HG02970 (cell line): ENCODE results near the gene PHYKPL.
"Not testable (repeated sequence)": the region's sequence is repeated elsewhere in the genome, so short reads cannot be mapped to it uniquely, and the experiment has no call there.

Experiments
- ATAC-seq: cut with Tn5 transposase; IDR thresholded peaks from one replicate; pipeline ENCODE4 v1.9.1; 2021; ENCODE audit warnings: mild to moderate bottlenecking, moderate library complexity, moderate number of reproducible peaks; ENCODE audit not compliant: unreplicated experiment, low FRiP score

Gene PHYKPL

GRCh38 chr5:178210073-178210535, 22.5 kb downstream of the PHYKPL start:
- ATAC-seq: no peak

GRCh38 chr5:178209334-178210072, 23.1 kb downstream of the PHYKPL start:
- no peak for ATAC-seq

GRCh38 chr5:178208540-178209227, 23.9 kb downstream of the PHYKPL start:
- no peak for ATAC-seq

GRCh38 chr5:178207917-178208280, 24.7 kb downstream of the PHYKPL start:
- ATAC-seq: no peak

DNA sequence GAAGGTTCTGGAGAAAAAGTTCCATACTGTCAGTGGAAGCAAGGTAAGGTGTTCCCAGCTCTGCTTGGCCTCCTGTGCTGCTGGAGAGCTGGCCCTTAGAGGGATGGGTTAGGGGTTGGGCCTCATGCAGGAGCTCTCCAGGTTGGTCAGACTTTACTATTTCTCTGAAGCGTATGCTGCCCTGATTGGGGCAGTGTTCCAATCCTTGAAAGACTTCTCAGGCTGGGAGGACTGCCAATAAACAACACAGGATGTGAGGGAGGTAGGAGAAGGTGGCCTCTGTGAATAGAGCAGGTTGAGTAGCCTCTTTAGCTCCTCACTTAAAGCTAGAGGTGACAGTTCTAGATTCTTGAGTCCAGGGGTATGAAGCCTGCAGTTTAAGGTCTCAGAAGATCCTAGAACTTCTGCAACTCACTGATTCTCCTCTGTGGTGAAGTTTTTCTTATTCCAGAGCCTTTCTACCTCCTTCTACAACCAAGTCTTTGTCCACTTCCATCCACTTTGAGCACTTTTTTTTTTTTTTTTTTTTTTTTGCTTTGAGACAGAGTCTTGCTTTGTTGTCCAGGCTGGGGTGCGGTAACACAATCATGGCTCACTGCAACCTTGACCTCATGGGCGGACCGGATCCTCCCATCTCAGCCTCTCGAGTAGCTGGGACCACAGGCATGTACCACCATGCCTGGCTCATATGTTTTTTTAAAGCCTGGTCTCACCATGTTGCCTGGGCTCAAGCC, 25.3 kb downstream of the PHYKPL start:
- ATAC-seq: no peak

DNA sequence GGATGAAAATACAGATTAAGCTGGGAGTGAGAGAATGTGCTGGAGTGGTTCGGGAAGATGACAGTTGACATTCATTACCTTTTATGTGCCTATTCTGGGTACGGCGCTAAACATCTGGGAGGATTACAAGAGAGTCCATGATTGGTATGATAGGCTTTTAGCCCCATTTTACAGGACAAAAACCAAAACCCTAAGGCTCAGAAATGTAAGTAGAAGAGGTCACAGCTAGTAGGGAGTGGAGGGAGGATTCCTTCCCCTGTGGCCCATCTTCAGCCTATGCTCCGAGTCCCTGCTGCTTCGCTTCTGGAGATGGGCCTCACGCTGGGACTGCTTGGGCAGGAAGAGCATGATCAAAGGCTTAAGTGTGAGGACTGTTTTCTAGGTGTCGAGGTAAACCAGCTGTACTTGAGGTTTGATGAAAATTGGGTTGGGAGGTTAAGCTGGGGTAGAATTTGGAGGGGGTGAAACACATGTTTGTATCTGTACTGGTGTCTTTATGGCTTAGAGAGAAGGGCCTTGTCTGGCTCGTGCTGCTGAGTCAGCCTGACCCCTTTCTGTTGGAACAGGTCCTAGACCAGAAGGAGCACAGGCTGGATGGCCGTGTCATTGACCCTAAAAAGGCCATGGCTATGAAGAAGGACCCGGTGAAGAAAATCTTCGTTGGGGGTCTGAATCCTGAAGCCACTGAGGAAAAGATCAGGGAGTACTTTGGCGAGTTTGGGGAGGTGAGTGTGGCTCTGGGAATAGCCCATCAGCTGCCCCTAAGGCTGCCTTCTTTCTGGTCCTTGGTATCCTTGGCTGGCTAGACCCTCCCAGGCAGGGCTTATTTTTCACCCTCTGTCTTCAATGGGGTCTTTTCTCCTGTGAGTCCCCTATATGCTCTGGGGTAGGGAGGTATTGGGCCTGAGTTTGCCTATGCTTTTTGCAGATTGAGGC, 26.2 kb downstream of the PHYKPL start:
- ATAC-seq: no peak

DNA sequence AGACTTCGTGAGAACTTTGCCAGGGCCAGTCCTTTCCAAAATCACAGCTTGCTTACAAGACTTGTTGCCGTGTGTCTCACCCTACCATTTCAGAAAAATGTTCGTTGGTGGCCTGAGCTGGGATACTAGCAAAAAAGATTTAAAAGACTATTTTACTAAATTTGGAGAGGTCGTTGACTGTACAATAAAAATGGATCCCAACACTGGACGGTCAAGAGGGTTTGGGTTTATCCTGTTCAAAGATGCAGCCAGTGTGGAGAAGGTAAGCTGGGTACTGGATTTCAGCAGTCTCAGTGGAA, 26.9 kb downstream of the PHYKPL start:
- ATAC-seq: no peak

- peak; percentile 48 for ATAC-seq
These were observed 27.5 kb downstream of the PHYKPL start for GRCh38 chr5:178204935-178205748.

DNA sequence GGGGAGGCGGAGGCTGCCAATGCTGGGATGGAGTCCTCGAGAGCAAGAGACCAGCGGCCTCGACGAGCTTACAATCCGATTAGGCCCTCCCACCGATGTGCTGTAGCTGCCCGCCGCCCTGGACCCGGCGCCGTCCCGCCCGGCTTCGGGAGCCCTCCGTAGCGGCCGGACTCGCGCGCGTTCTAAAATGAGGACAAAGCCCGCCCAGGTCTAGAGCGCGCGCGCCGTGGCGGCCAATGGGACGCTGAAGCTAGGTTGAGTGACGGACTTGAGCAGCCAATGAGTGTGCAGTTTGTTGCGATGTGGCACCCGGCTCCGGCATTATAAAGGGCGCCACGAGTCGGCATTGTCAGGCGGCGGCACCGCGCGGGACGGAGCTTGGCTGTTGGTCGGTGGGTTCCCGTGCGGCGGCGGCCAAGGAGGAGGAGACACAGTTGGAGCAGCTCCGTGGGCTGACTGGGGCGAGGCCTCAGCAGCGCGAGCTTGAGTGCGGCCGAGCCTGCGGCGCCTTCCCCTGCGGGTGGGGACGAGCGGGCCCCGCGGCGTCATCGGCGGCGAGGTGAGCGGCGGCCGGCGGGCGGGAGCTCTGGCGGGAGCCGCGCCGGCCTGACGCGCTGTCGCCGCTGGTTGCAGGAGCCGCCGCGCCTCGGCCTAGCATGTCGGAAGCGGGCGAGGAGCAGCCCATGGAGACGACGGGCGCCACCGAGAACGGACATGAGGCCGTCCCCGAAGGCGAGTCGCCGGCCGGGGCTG, 28.2 kb downstream of the PHYKPL start, which contains the start of gene HNRNPAB:
Gene HNRNPAB (plus strand): TSS at position 352 of the 753 bp plus-strand sequence. CDS start 305 bp downstream, at position 657.
- peak; percentile 83 for ATAC-seq

GRCh38 chr5:178203670-178204181, 28.9 kb downstream of the PHYKPL start:
- no peak for ATAC-seq

DNA sequence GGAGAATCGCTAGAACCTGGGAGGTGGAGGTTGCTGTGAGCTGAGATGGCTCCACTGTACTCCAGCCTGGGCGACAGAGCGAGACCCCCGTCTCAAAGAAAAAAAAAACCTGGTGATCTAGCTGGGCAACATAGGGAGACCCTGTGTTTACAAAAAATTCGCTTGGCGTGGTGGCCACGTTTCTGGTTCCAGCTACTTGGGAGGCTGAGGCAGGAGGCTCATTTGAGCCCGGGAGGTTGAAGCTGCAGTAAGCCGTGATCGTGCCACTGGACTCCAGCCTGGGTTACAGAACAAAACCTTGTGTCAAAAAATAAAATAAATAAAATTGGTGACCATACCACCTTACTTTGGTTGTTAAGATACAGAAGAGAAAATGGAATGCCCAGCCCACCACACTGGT, 30.1 kb downstream of the PHYKPL start:
- ATAC-seq: no peak

GRCh38 chr5:178201927-178202235, 30.7 kb downstream of the PHYKPL start:
- ATAC-seq: no peak

DNA sequence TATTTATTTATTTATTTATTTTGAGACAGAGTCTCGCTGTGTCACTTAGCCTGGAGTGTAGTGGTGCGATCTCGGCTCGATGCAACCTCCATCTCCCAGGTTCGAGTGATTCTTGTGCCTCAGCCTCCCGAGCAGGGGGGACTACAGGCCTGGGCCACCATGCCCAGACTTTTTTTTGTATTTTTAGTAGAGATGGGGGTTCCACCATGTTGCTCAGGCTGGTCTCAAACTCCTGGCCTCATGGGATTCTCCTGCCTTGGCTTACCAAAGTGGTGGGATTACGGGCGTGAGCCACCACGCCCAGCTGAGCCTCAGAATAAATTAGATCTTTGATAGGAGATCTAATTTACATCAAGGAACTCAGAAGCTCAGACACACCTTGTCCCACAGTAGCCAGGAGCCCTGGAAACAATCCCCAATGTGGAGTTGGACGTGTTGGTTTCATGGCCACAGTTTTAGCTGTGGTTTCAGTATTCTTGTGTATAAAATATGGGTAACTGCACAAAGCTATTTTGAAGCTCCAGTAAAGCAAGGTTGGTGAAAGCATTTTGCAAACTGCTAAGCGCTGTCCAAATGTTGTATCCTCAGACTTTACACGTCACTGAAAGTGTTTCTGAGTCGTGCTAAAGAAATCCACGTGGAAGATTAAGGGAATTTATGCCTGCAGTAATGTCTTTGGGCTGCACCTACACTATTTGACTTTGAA, 31.2 kb downstream of the PHYKPL start:
- ATAC-seq: no peak

GRCh38 chr5:178199581-178200434, 32.8 kb downstream of the PHYKPL start:
- ATAC-seq: no peak

DNA sequence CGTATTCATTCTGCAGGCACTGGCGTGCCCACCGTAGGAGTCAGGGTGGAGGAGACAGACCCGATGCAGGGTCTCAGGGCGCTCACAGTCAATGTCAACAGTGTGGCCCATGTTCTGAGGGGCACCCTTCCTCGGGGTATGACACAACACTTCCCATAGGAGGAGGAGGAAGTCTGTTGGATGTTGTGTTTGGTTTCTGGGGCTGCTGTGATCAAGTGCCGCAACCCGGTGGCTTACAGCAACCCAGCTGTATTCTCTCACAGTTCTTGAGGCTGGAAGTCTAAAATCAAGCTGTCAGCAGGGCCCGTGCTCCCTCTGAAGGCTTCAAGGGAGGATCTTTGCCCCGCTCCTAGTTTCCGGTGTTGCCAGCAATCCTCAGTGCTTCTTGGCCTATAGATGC, 33.9 kb downstream of the PHYKPL start:
- no peak for ATAC-seq

GRCh38 chr5:178198151-178198550, 34.5 kb downstream of the PHYKPL start:
- ATAC-seq: not testable (repeated sequence)

DNA sequence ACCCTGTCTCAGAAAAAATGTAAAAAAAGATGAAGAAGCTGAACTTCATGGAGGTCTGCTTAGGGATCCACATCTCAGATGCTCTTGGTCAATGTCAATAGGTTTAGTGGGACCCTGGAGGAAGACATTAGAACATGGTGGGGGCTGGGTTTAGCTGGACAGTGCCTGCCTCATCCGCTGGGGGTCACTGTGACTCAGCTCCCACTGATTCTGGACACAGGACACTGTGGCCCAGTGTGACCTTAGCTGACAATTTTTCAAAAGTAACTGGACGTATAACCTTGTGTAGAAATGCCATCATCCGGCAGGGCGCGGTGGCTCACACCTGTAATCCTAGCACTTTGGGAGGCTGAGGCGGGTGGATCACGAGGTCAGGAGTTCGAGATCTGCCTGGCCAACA, 35.6 kb downstream of the PHYKPL start:
- no peak for ATAC-seq
